ENCODE measurements around the gene SLC28A1.

Gene SLC28A1

DNA sequence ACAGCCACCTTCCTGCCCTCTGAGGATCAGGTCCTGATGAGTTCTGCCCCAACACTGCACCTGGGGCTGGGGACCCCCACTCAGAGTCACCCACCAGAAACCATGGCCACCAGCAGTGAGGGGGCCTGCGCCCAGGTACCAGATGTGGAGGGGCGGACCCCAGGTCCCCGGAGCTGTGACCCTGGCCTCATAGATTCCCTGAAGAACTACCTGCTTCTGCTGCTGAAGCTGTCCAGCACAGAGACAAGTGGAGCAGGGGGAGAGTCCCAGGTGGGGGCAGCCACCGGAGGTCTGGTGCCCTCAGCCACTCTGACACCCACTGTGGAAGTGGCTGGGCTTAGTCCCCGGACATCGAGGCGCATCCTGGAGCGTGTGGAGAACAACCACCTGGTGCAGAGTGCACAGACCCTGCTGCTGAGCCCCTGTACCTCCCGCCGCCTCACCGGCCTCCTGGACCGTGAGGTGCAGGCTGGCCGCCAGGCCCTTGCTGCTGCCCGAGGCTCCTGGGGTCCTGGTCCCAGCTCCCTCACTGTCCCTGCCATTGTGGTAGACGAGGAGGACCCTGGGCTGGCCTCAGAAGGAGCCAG lies 27.0 kb upstream of the SLC28A1 start:
- H3K9ac ChIP-seq (ENCODE audit: low read depth, low read length): no peak overlapping the region
- H3K36me3 ChIP-seq (ENCODE audit: insufficient read depth, low read length): no peaks in the 10 kb centered on the region
- H3K27ac ChIP-seq (ENCODE audit: low read length): no peak overlapping the region
- no peak overlapping the region for H2AFZ ChIP-seq (ENCODE audit: low read depth, low read length)
- no peak overlapping the region for H3K4me2 ChIP-seq (ENCODE audit: insufficient read depth, low read length)
- no peaks in the 10 kb centered on the region for H3K79me2 ChIP-seq (ENCODE audit: insufficient read depth, low read length)
- H3K9me3 ChIP-seq (ENCODE audit: insufficient read depth, low read length, severe bottlenecking): no peaks in the 10 kb centered on the region
- H3K27me3 ChIP-seq (ENCODE audit: insufficient read depth, low read length, poor library complexity): no peaks in the 10 kb centered on the region
- H4K20me1 ChIP-seq (ENCODE audit: insufficient read depth, low read length): no peaks in the 10 kb centered on the region
- H3K4me3 ChIP-seq (ENCODE audit: low read depth in 1 of 2, low read length in 2 of 2): no peak overlapping the region
- no peak for TF ChIP-seq EZH2 (IDR thresholded peaks at IDR 0.05; ENCODE audit: borderline replicate concordance, low read depth, low read length, severe bottlenecking)
- TF ChIP-seq, protein P1, sequence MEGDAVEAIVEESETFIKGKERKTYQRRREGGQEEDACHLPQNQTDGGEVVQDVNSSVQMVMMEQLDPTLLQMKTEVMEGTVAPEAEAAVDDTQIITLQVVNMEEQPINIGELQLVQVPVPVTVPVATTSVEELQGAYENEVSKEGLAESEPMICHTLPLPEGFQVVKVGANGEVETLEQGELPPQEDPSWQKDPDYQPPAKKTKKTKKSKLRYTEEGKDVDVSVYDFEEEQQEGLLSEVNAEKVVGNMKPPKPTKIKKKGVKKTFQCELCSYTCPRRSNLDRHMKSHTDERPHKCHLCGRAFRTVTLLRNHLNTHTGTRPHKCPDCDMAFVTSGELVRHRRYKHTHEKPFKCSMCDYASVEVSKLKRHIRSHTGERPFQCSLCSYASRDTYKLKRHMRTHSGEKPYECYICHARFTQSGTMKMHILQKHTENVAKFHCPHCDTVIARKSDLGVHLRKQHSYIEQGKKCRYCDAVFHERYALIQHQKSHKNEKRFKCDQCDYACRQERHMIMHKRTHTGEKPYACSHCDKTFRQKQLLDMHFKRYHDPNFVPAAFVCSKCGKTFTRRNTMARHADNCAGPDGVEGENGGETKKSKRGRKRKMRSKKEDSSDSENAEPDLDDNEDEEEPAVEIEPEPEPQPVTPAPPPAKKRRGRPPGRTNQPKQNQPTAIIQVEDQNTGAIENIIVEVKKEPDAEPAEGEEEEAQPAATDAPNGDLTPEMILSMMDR (IDR thresholded peaks at IDR 0.05; ENCODE audit: borderline replicate concordance, extremely low read depth, low read length, poor library complexity, severe bottlenecking): no peak
- no peak for ATAC-seq (ENCODE audit: insufficient read depth, low read depth)
- no peaks in the 10 kb centered on the region for H3K4me1 ChIP-seq (ENCODE audit: insufficient read depth, low read length)
- no peak for DNase-seq

DNA sequence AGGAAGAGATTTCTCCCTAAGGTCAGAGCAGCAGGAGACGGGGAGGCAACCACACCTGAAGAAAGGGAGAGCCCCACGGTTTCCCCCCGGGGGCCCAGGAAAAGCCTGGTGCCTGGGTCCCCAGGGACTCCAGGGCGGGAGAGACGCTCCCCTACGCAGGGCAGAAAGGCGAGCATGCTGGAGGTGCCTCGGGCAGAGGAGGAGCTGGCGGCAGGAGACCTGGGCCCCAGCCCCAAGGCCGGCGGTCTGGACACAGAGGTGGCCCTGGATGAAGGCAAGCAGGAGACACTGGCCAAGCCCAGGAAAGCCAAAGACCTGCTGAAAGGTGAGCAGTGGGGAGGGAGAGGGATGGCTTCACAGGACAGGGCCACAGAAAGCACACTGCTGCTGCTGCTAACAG lies 26.2 kb upstream of the SLC28A1 start:
- Histone ChIP-seq H2AFZ (ENCODE audit: low read depth, low read length) (no peak overlapping the region), H3K4me1 (ENCODE audit: insufficient read depth, low read length) (no peaks in the 10 kb centered on the region)

DNA sequence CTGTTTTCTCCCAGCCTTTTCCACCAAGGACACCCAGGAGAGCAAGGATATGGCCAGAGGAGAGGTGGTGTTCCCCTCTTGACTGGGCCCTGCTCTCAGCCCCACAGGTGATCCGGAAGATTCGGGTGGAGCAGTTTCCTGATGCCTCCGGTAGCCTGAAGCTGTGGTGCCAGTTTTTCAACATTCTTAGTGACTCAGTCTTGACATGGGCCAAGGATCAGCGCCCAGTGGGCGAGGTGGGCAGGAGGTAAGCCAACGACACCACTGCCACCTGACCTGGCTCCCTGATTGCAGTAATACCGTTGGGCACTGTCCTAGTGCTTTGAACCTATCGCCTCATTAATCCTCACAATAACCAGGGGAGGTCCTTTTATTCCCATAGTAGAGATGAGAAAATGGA lies 25.3 kb upstream of the SLC28A1 start:
- Histone ChIP-seq H3K79me2 (ENCODE audit: insufficient read depth, low read length) (no peaks in the 10 kb centered on the region), H3K4me1 (ENCODE audit: insufficient read depth, low read length) (no peaks in the 10 kb centered on the region), H3K9ac (ENCODE audit: low read depth, low read length) (no peak overlapping the region), H4K20me1 (ENCODE audit: insufficient read depth, low read length) (no peaks in the 10 kb centered on the region), H3K36me3 (ENCODE audit: insufficient read depth, low read length) (no peaks in the 10 kb centered on the region), H3K4me3 (ENCODE audit: low read depth in 1 of 2, low read length in 2 of 2) (no peak overlapping the region), H3K27ac (ENCODE audit: low read length) (no peak overlapping the region), H2AFZ (ENCODE audit: low read depth, low read length) (no peak overlapping the region), H3K27me3 (ENCODE audit: insufficient read depth, low read length, poor library complexity) (no peaks in the 10 kb centered on the region), H3K9me3 (ENCODE audit: insufficient read depth, low read length, severe bottlenecking) (no peaks in the 10 kb centered on the region), H3K4me2 (ENCODE audit: insufficient read depth, low read length) (no peak overlapping the region)
- DNase-seq: no peak
- no peak for TF ChIP-seq EZH2 (IDR thresholded peaks at IDR 0.05; ENCODE audit: borderline replicate concordance, low read depth, low read length, severe bottlenecking)
- TF ChIP-seq, protein P1 (IDR thresholded peaks at IDR 0.05; ENCODE audit: borderline replicate concordance, extremely low read depth, low read length, poor library complexity, severe bottlenecking): no peak
- ATAC-seq (ENCODE audit: insufficient read depth, low read depth): no peak

More for the DNA sequence above, 26.2 kb upstream of the SLC28A1 start:
- H3K79me2 ChIP-seq (ENCODE audit: insufficient read depth, low read length): no peaks in the 10 kb centered on the region
- no peak for ATAC-seq (ENCODE audit: insufficient read depth, low read depth)
- H3K9ac ChIP-seq (ENCODE audit: low read depth, low read length): no peak overlapping the region
- H3K36me3 ChIP-seq (ENCODE audit: insufficient read depth, low read length): no peaks in the 10 kb centered on the region
- H3K27me3 ChIP-seq (ENCODE audit: insufficient read depth, low read length, poor library complexity): no peaks in the 10 kb centered on the region
- no peak overlapping the region for H3K4me2 ChIP-seq (ENCODE audit: insufficient read depth, low read length)
- H3K9me3 ChIP-seq (ENCODE audit: insufficient read depth, low read length, severe bottlenecking): no peaks in the 10 kb centered on the region
- no peak overlapping the region for H3K27ac ChIP-seq (ENCODE audit: low read length)
- H4K20me1 ChIP-seq (ENCODE audit: insufficient read depth, low read length): no peaks in the 10 kb centered on the region
- no peak overlapping the region for H3K4me3 ChIP-seq (ENCODE audit: low read depth in 1 of 2, low read length in 2 of 2)
- DNase-seq: no peak
- no peak for TF ChIP-seq EZH2 (IDR thresholded peaks at IDR 0.05; ENCODE audit: borderline replicate concordance, low read depth, low read length, severe bottlenecking)

DNA sequence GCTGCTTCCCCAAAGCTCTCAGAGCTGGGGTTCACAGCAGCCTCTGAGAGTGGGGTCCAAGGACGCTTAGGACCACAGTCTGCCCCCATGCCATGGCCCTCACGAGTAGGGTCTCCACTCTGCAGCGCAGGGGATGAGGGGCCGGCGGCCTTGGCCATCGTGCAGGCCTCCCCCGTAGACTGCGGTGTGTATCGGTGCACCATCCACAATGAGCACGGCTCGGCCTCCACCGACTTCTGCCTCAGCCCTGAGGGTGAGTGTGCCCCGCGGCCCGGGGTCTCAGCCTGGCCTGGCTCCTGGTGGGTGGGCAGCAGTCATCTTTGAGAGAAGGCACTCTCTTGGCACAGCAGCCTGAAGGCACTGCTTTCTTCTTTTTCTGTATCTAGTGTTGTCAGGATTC lies 24.8 kb upstream of the SLC28A1 start:
- H3K4me1 ChIP-seq (ENCODE audit: insufficient read depth, low read length): no peaks in the 10 kb centered on the region
- H3K27me3 ChIP-seq (ENCODE audit: insufficient read depth, low read length, poor library complexity): no peaks in the 10 kb centered on the region
- no peak overlapping the region for H2AFZ ChIP-seq (ENCODE audit: low read depth, low read length)
- no peaks in the 10 kb centered on the region for H3K79me2 ChIP-seq (ENCODE audit: insufficient read depth, low read length)
- no peaks in the 10 kb centered on the region for H3K9me3 ChIP-seq (ENCODE audit: insufficient read depth, low read length, severe bottlenecking)
- H3K27ac ChIP-seq (ENCODE audit: low read length): no peak overlapping the region
- no peak overlapping the region for H3K9ac ChIP-seq (ENCODE audit: low read depth, low read length)
- no peak for DNase-seq
- H3K4me2 ChIP-seq (ENCODE audit: insufficient read depth, low read length): no peak overlapping the region
- no peaks in the 10 kb centered on the region for H4K20me1 ChIP-seq (ENCODE audit: insufficient read depth, low read length)
- no peak for TF ChIP-seq EZH2 (IDR thresholded peaks at IDR 0.05; ENCODE audit: borderline replicate concordance, low read depth, low read length, severe bottlenecking)
- TF ChIP-seq, protein P1 (IDR thresholded peaks at IDR 0.05; ENCODE audit: borderline replicate concordance, extremely low read depth, low read length, poor library complexity, severe bottlenecking): no peak
- H3K36me3 ChIP-seq (ENCODE audit: insufficient read depth, low read length): no peaks in the 10 kb centered on the region
- ATAC-seq (ENCODE audit: insufficient read depth, low read depth): no peak
- H3K4me3 ChIP-seq (ENCODE audit: low read depth in 1 of 2, low read length in 2 of 2): no peak overlapping the region

All from DND-41 (cell line).